ENCODE data around the gene FPR2. TPM values are rescaled to one million over a fixed set of nuclear protein-coding genes. Genes with fewer than 3 reads are reported as not detected.

The FPR2 gene
- total and polyA plus RNA-seq, 2 experiments from 2014 or later: not detected

GRCh38 chr19:51780270-51780669 lies 19.3 kb downstream of the FPR2 start:
- ATAC-seq: no peak
- DNase-seq (ENCODE audit: low spot score): no peak
- H3K36me3 Mint-ChIP-seq (ENCODE audit: low read depth): no peaks in the 10 kb centered on the region
- Histone ChIP-seq H3K4me3 (no peak overlapping the region), H3K4me1 (ENCODE audit: insufficient read depth) (no peaks in the 10 kb centered on the region), H3K4me2 (no peak overlapping the region), H2AFZ (no peak overlapping the region), H3K27ac (ENCODE audit: low read depth) (no peak overlapping the region), H3K9me2 (ENCODE audit: insufficient read depth) (no peaks in the 10 kb centered on the region), H3K27me3 (ENCODE audit: insufficient read depth) (no peaks in the 10 kb centered on the region; the same call in none of the 2 replicates), H3F3A (replicated peaks; ENCODE audit: low read depth) (no peaks in the 10 kb centered on the region), H4K20me1 (replicated peaks; ENCODE audit: insufficient read depth) (no peaks in the 10 kb centered on the region), H3K36me3 (ENCODE audit: insufficient read depth) (no peaks in the 10 kb centered on the region), H3K79me2 (replicated peaks; ENCODE audit: insufficient read depth) (no peaks in the 10 kb centered on the region)
- H3K4me1 Mint-ChIP-seq: no peaks in the 10 kb centered on the region; the same call in 2 of the 3 replicates
- TF ChIP-seq NANOG (IDR thresholded peaks at IDR 0.05; ENCODE audit: borderline replicate concordance) (no peak), POLR2AphosphoS5 (IDR thresholded peaks at IDR 0.05; ENCODE audit: low read depth) (no peak), EZH2 (IDR thresholded peaks at IDR 0.05; ENCODE audit: low read depth, unreplicated experiment) (no peak), ZNF114 (CRISPR knock-in tag; IDR thresholded peaks at IDR 0.05) (no peak), STAT1 (IDR thresholded peaks at IDR 0.05; ENCODE audit: unreplicated experiment) (no peak), CREB1 (CRISPR knock-in tag; IDR thresholded peaks at IDR 0.05; ENCODE audit: low read depth) (no peak), ZNF331 (CRISPR knock-in tag; IDR thresholded peaks at IDR 0.05; ENCODE audit: low read depth) (no peak), EZH2phosphoT487 (IDR thresholded peaks at IDR 0.05; ENCODE audit: unreplicated experiment) (no peak)
- TF ChIP-seq, protein P1, sequence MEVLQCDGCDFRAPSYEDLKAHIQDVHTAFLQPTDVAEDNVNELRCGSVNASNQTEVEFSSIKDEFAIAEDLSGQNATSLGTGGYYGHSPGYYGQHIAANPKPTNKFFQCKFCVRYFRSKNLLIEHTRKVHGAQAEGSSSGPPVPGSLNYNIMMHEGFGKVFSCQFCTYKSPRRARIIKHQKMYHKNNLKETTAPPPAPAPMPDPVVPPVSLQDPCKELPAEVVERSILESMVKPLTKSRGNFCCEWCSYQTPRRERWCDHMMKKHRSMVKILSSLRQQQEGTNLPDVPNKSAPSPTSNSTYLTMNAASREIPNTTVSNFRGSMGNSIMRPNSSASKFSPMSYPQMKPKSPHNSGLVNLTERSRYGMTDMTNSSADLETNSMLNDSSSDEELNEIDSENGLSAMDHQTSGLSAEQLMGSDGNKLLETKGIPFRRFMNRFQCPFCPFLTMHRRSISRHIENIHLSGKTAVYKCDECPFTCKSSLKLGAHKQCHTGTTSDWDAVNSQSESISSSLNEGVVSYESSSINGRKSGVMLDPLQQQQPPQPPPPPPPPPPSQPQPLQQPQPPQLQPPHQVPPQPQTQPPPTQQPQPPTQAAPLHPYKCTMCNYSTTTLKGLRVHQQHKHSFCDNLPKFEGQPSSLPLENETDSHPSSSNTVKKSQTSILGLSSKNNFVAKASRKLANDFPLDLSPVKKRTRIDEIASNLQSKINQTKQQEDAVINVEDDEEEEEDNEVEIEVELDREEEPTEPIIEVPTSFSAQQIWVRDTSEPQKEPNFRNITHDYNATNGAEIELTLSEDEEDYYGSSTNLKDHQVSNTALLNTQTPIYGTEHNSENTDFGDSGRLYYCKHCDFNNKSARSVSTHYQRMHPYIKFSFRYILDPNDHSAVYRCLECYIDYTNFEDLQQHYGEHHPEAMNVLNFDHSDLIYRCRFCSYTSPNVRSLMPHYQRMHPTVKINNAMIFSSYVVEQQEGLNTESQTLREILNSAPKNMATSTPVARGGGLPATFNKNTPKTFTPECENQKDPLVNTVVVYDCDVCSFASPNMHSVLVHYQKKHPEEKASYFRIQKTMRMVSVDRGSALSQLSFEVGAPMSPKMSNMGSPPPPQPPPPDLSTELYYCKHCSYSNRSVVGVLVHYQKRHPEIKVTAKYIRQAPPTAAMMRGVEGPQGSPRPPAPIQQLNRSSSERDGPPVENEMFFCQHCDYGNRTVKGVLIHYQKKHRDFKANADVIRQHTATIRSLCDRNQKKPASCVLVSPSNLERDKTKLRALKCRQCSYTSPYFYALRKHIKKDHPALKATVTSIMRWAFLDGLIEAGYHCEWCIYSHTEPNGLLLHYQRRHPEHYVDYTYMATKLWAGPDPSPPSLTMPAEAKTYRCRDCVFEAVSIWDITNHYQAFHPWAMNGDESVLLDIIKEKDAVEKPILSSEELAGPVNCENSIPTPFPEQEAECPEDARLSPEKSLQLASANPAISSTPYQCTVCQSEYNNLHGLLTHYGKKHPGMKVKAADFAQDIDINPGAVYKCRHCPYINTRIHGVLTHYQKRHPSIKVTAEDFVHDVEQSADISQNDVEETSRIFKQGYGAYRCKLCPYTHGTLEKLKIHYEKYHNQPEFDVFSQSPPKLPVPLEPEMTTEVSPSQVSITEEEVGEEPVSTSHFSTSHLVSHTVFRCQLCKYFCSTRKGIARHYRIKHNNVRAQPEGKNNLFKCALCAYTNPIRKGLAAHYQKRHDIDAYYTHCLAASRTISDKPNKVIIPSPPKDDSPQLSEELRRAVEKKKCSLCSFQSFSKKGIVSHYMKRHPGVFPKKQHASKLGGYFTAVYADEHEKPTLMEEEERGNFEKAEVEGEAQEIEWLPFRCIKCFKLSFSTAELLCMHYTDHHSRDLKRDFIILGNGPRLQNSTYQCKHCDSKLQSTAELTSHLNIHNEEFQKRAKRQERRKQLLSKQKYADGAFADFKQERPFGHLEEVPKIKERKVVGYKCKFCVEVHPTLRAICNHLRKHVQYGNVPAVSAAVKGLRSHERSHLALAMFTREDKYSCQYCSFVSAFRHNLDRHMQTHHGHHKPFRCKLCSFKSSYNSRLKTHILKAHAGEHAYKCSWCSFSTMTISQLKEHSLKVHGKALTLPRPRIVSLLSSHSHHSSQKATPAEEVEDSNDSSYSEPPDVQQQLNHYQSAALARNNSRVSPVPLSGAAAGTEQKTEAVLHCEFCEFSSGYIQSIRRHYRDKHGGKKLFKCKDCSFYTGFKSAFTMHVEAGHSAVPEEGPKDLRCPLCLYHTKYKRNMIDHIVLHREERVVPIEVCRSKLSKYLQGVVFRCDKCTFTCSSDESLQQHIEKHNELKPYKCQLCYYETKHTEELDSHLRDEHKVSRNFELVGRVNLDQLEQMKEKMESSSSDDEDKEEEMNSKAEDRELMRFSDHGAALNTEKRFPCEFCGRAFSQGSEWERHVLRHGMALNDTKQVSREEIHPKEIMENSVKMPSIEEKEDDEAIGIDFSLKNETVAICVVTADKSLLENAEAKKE (CRISPR knock-in tag; IDR thresholded peaks at IDR 0.05): no peak
- TF ChIP-seq, protein P2, sequence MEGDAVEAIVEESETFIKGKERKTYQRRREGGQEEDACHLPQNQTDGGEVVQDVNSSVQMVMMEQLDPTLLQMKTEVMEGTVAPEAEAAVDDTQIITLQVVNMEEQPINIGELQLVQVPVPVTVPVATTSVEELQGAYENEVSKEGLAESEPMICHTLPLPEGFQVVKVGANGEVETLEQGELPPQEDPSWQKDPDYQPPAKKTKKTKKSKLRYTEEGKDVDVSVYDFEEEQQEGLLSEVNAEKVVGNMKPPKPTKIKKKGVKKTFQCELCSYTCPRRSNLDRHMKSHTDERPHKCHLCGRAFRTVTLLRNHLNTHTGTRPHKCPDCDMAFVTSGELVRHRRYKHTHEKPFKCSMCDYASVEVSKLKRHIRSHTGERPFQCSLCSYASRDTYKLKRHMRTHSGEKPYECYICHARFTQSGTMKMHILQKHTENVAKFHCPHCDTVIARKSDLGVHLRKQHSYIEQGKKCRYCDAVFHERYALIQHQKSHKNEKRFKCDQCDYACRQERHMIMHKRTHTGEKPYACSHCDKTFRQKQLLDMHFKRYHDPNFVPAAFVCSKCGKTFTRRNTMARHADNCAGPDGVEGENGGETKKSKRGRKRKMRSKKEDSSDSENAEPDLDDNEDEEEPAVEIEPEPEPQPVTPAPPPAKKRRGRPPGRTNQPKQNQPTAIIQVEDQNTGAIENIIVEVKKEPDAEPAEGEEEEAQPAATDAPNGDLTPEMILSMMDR (conservative IDR thresholded peaks at IDR 0.05; ENCODE audit: low read depth in 2 of 2): no peak
- TF ChIP-seq, protein P3, sequence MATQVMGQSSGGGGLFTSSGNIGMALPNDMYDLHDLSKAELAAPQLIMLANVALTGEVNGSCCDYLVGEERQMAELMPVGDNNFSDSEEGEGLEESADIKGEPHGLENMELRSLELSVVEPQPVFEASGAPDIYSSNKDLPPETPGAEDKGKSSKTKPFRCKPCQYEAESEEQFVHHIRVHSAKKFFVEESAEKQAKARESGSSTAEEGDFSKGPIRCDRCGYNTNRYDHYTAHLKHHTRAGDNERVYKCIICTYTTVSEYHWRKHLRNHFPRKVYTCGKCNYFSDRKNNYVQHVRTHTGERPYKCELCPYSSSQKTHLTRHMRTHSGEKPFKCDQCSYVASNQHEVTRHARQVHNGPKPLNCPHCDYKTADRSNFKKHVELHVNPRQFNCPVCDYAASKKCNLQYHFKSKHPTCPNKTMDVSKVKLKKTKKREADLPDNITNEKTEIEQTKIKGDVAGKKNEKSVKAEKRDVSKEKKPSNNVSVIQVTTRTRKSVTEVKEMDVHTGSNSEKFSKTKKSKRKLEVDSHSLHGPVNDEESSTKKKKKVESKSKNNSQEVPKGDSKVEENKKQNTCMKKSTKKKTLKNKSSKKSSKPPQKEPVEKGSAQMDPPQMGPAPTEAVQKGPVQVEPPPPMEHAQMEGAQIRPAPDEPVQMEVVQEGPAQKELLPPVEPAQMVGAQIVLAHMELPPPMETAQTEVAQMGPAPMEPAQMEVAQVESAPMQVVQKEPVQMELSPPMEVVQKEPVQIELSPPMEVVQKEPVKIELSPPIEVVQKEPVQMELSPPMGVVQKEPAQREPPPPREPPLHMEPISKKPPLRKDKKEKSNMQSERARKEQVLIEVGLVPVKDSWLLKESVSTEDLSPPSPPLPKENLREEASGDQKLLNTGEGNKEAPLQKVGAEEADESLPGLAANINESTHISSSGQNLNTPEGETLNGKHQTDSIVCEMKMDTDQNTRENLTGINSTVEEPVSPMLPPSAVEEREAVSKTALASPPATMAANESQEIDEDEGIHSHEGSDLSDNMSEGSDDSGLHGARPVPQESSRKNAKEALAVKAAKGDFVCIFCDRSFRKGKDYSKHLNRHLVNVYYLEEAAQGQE (IDR thresholded peaks at IDR 0.05; ENCODE audit: unreplicated experiment): no peak
- no peaks in the 10 kb centered on the region for H3K27me3 Mint-ChIP-seq (ENCODE audit: insufficient read depth, low read depth, poor library complexity)
- no peak overlapping the region for H3K4me3 Mint-ChIP-seq
- H3K9me3 Mint-ChIP-seq: no peaks in the 10 kb centered on the region
- H3K27ac Mint-ChIP-seq: no peak overlapping the region
